Astrocyte (in vitro differentiated cells and primary cell): ENCODE results near the gene GPBP1.

Experiments used
- CTCF ChIP-seq: IDR thresholded peaks from 2 replicates; pipeline ENCODE4 v1.5.1; 2011; ENCODE audit warnings: low read depth, mild to moderate bottlenecking, inconsistent platforms, low read length, moderate library complexity; ENCODE audit not compliant: insufficient read depth
- EZH2 ChIP-seq: IDR thresholded peaks from 2 replicates; pipeline ENCODE4 v1.6.1; 2012; ENCODE audit warnings: mild to moderate bottlenecking, low read length, inconsistent platforms; ENCODE audit not compliant: insufficient read depth

- TF ChIP-seq CTCF (no peak), EZH2 (no peak)
These were observed 118.0 kb downstream of the GPBP1 start for GRCh38 chr5:57291894-57292293.
